OCI-LY3 (cell line): ENCODE data around the gene RPGR.

Experiments used
- CTCF ChIP-seq: fragments of 200-600, 300-600 bp; sonication (generic); IDR thresholded peaks from 2 replicates; pipeline ENCODE4 v1.5.1; 2014; ENCODE audit warnings: antibody characterized with exemption, low read length, low read depth
- EZH2phosphoT487 ChIP-seq: fragments of 200-600 bp; shearing (Covaris generic); IDR thresholded peaks from 2 replicates; pipeline ENCODE4 v1.6.1; 2018; ENCODE audit warnings: antibody characterized with exemption, mixed run types, low read depth

- TF ChIP-seq CTCF (no peak), EZH2phosphoT487 (no peak)
Observed at GRCh38 chrX:38287674-38288073, 39.6 kb downstream of the RPGR start.
